B cell (primary cell): Measurements from ENCODE around the gene IL1RN.

Experiments
- EZH2 ChIP-seq: IDR thresholded peaks from 2 replicates; pipeline ENCODE4 v1.6.1; 2012; ENCODE audit warnings: borderline replicate concordance, low read depth, mild to moderate bottlenecking, moderate library complexity, low read length; ENCODE audit not compliant: insufficient read depth, poor library complexity, severe bottlenecking
- TF ChIP-seq, protein P1 (sequence below): fragments of 200-600 bp; IDR thresholded peaks from one replicate; pipeline ENCODE4 v1.8.0; 2022; ENCODE audit warnings: antibody characterized with exemption, mild to moderate bottlenecking

DNA sequence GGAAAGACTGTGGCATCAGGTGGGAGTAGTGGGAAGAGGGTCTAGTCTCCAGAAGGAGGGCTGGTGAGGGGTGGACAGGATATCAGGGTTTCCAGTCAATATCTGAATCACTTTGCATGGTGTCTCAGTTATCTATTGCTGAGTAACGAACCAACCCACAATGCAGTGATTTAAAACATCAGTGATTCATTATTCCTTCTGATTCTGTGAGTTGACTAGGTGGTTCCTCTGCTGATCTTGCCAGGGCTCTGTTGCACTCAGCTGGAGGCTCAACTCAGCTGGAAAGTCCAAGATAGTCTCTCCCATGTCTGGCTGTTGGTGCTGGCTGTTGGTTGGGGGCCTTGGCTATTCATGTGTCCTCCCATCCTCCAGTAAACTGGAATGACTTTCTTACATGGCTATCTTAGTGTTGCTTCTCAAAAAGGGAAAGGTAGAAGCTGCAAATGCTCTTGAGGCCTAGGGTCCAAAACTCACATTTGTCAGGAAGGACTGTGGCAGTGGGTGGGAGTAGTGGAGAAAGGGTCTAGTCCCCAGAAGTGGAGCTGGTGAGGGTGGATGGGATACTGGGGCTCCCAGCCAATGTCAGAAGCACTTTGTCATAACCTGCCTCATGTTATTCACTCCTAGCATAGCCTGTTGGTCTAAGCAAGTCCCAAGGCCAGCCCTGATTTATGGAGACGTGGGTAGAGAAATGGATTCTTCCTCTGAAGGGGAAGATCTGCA is 45.7 kb upstream of the IL1RN start:
- TF ChIP-seq, protein P1, sequence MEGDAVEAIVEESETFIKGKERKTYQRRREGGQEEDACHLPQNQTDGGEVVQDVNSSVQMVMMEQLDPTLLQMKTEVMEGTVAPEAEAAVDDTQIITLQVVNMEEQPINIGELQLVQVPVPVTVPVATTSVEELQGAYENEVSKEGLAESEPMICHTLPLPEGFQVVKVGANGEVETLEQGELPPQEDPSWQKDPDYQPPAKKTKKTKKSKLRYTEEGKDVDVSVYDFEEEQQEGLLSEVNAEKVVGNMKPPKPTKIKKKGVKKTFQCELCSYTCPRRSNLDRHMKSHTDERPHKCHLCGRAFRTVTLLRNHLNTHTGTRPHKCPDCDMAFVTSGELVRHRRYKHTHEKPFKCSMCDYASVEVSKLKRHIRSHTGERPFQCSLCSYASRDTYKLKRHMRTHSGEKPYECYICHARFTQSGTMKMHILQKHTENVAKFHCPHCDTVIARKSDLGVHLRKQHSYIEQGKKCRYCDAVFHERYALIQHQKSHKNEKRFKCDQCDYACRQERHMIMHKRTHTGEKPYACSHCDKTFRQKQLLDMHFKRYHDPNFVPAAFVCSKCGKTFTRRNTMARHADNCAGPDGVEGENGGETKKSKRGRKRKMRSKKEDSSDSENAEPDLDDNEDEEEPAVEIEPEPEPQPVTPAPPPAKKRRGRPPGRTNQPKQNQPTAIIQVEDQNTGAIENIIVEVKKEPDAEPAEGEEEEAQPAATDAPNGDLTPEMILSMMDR, result no peak
- no peak for TF ChIP-seq EZH2
